K562 (cell line): ENCODE results near the gene PTGES3. TPM values are rescaled to one million over a fixed set of nuclear protein-coding genes. Genes with fewer than 3 reads are reported as not detected.

ENCODE experiments used
- ARID2 ChIP-seq: fragments of 450-650 bp; IDR thresholded peaks from 2 replicates; pipeline ENCODE4 v1.6.1; 2017; ENCODE audit warnings: antibody characterized with exemption, mild to moderate bottlenecking
- CBX3 ChIP-seq, 2 experiments: IDR thresholded peaks; 1 replicate in 1 of 2; 2 replicates in 1 of 2; pipeline ENCODE4 v1.6.1; 2012; ENCODE audit warnings: inconsistent platforms in 2 of 2, low read length in 2 of 2, borderline replicate concordance in 1 of 2, control low read depth in 1 of 2
- CXXC5 ChIP-seq: fragments of 250-450 bp; sonication (Bioruptor Pico); IDR thresholded peaks from 2 replicates; pipeline ENCODE4 v1.8.0; 2022; ENCODE audit warnings: inconsistent platforms, mild to moderate bottlenecking, moderate library complexity
- ELF4 ChIP-seq: fragments of 450-650 bp; formaldehyde crosslinking; IDR thresholded peaks from 2 replicates; pipeline ENCODE4 v1.4.0; 2022; ENCODE audit warnings: missing genetic modification characterization
- KLF13 ChIP-seq: fragments of 450-650 bp; IDR thresholded peaks from 2 replicates; pipeline ENCODE4 v1.6.1; 2016; ENCODE audit warnings: missing genetic modification characterization, low read depth, mild to moderate bottlenecking, missing compliant biosample characterization, moderate library complexity, borderline replicate concordance
- LEF1 ChIP-seq: fragments of 450-650 bp; IDR thresholded peaks from 2 replicates; pipeline ENCODE4 v1.6.1; 2016; ENCODE audit warnings: mild to moderate bottlenecking
- NFXL1 ChIP-seq: fragments of 450-650 bp; formaldehyde crosslinking; IDR thresholded peaks from 2 replicates; pipeline ENCODE4 v1.4.0; 2021; ENCODE audit warnings: mild to moderate bottlenecking
- POLR3G ChIP-seq: IDR thresholded peaks from 2 replicates; pipeline ENCODE4 v1.6.1; 2011; ENCODE audit not compliant: insufficient read length, insufficient replicate concordance; ENCODE audit errors: extremely low read depth
- RBM25 ChIP-seq: fragments of 200-400 bp; formaldehyde crosslinking; IDR thresholded peaks from 2 replicates; pipeline ENCODE4 v1.6.1; 2018; ENCODE audit warnings: low read length, low read depth, moderate library complexity; ENCODE audit not compliant: severe bottlenecking
- RREB1 ChIP-seq: fragments of 250-450 bp; sonication (Bioruptor Pico); IDR thresholded peaks from 2 replicates; pipeline ENCODE4 v1.4.0; 2020
- SMARCA5 ChIP-seq: fragments of 450-650 bp; IDR thresholded peaks from 2 replicates; pipeline ENCODE4 v1.6.1; 2016
- STAT5B ChIP-seq: fragments of 250-450 bp; sonication (Bioruptor Pico); IDR thresholded peaks from 2 replicates; pipeline ENCODE4 v1.8.0; 2021; ENCODE audit warnings: mild to moderate bottlenecking, inconsistent platforms
- THAP7 ChIP-seq: fragments of 250-450 bp; sonication (Bioruptor Pico); IDR thresholded peaks from 2 replicates; pipeline ENCODE4 v1.5.0; 2021
- THRA ChIP-seq: fragments of 450-650 bp; IDR thresholded peaks from 2 replicates; pipeline ENCODE4 v1.6.1; 2017; ENCODE audit warnings: mild to moderate bottlenecking, moderate library complexity
- TRIM28 ChIP-seq: fragments of 450-650 bp; IDR thresholded peaks from 2 replicates; pipeline ENCODE4 v1.6.1; 2017
- ZNF146 ChIP-seq: IDR thresholded peaks from one replicate; pipeline ENCODE4 v1.6.1; 2018; ENCODE audit warnings: missing compliant biosample characterization; ENCODE audit not compliant: unreplicated experiment
- ZNF184 ChIP-seq: sonication (generic); formaldehyde crosslinking; IDR thresholded peaks from 2 replicates; pipeline ENCODE4 v1.5.0; 2020; ENCODE audit warnings: missing genetic modification reagents
- ZNF431 ChIP-seq: sonication (generic); formaldehyde crosslinking; IDR thresholded peaks from 2 replicates; pipeline ENCODE4 v1.8.0; 2022; ENCODE audit warnings: mild to moderate bottlenecking, missing genetic modification reagents
- ZNF740 ChIP-seq, 3 experiments: fragments of 200-800 bp in 1 of 3; sonication (Bioruptor generic) in 1 of 3; sonication (generic) in 1 of 3; formaldehyde crosslinking in 1 of 3; IDR thresholded peaks; 2 replicates each; pipeline versions ENCODE4 v1.6.1 to v1.8.0; 2016 to 2022; ENCODE audit warnings: mild to moderate bottlenecking in 2 of 3, missing compliant biosample characterization in 2 of 3, missing genetic modification characterization in 2 of 3, missing genetic modification reagents in 1 of 3
- polyA plus RNA-seq, 8 experiments: library from polyadenylated mRNA; depleted of rRNA in 4 of 8; stranded (reverse) in 5 of 8; unstranded in 3 of 8; fragments of >200 nt; fragmentation: Nextera tagmentation in 2 of 8; fragmentation: Illumina TruSeq in 1 of 8; extraction: Ambion mirVana in 2 of 8; extraction: Trizol in 1 of 8; gene quantifications; 2 replicates each; pipeline versions ENCODE4 v1.2.1 to v1.2.3, GENCODE V29; 2011 to 2014; ENCODE audit warnings: inconsistent platforms in 1 of 8, missing spikeins in 1 of 8
- total RNA-seq, 7 experiments: library from RNA; depleted of rRNA in 6 of 7; stranded (reverse); fragments of >200 nt in 6 of 7; fragmentation: Illumina TruSeq in 2 of 7; extraction: Trizol in 2 of 7; gene quantifications; 2 replicates each; pipeline versions ENCODE4 v1.2.1 to v1.2.3, GENCODE V29; 2011 to 2021; ENCODE audit warnings: low replicate concordance in 1 of 7

The PTGES3 gene
- total and polyA plus RNA-seq, 9 of the 15 experiments (the other 6 are each of a cell fraction or from before 2014, with no cell fraction given): 163 to 501 (median 213) TPM

GRCh38 chr12:56636675-56637540 lies 51.2 kb downstream of the PTGES3 start (continued):
- TF ChIP-seq THAP7 (CRISPR knock-in tag): no peak
- no peak; the same call in 1 of the 2 replicates for TF ChIP-seq CXXC5
- TF ChIP-seq STAT5B: no peak
- peak; percentile 34 for TF ChIP-seq LEF1
- peak; percentile 44; the same call in 1 of the 2 replicates for TF ChIP-seq RREB1 (CRISPR knock-in tag)
- TF ChIP-seq NFXL1 (CRISPR knock-in tag): peak; percentile 73; the same call in 1 of the 2 replicates
- no peak for TF ChIP-seq ELF4
- TF ChIP-seq ZNF146 (CRISPR knock-in tag): no peak
- no peak for TF ChIP-seq ZNF431 (CRISPR knock-in tag)
- TF ChIP-seq KLF13 (tag): no peak
- no peak for TF ChIP-seq ZNF740 (CRISPR knock-in tag; IDR thresholded peaks at IDR 0.05)
- no peak for TF ChIP-seq ZNF740 (tag; IDR thresholded peaks at IDR 0.05)
- TF ChIP-seq POLR3G: no peak
- no peak for TF ChIP-seq THRA
- TF ChIP-seq ZNF184 (CRISPR knock-in tag): no peak
- TF ChIP-seq RBM25: no peak
- TF ChIP-seq TRIM28: no peak
- peak in 1 of 2 experiments; percentile 80; a peak in 1 of 3 replicates for TF ChIP-seq CBX3 (IDR thresholded peaks at IDR 0.05; ENCODE audit: borderline replicate concordance in 1 of 2, low read length in 2 of 2)
- TF ChIP-seq SMARCA5: no peak
- no peak for TF ChIP-seq ARID2
